H1 (cell line): ENCODE data around the gene DSCAM. TPM values are rescaled to one million over a fixed set of nuclear protein-coding genes. Genes with fewer than 3 reads are reported as not detected.

ENCODE experiments used
- CTCF ChIA-PET: fragments of 300-600 bp; sonication (Branson Sonifier 250); formaldehyde crosslinking; loops from one replicate; lab custom pipeline; 2021; ENCODE audit not compliant: partially characterized antibody; lab: Charles Lee
- POLR2A ChIA-PET: fragments of 300-600 bp; sonication (Branson Sonifier 250); formaldehyde crosslinking; loops from one replicate; lab custom pipeline; 2021; ENCODE audit warnings: inconsistent platforms; ENCODE audit not compliant: partially characterized antibody; lab: Charles Lee
- DNase-seq, 2 experiments: peaks; one replicate each; pipeline versions ENCODE4 v3.0.0 to v3.0.0-alpha.2; 2010 to 2022; ENCODE audit warnings: low spot score in 2 of 2, low read depth in 1 of 2, mixed read lengths in 1 of 2
- FAIRE-seq: peaks from 2 replicates; lab custom pipeline; 2011; peaks lifted over from hg19 to GRCh38; lab: Jason Lieb, UNC
- H2AFZ ChIP-seq: 2 replicates; pipeline ENCODE4 v1.8.1; 2012; ENCODE audit warnings: low read length, inconsistent platforms
- H2AK5ac ChIP-seq: 2 replicates; pipeline ENCODE4 v1.6.1; 2013; ENCODE audit warnings: low read depth, low read length
- H2BK120ac ChIP-seq: replicated peaks from 2 replicates; pipeline ENCODE3; 2013; ENCODE audit warnings: low read depth, low read length, inconsistent platforms
- H2BK12ac ChIP-seq: 2 replicates; pipeline ENCODE4 v1.6.1; 2013; ENCODE audit warnings: low read depth, low read length
- H2BK15ac ChIP-seq: 2 replicates; pipeline ENCODE4 v1.6.1; 2013; ENCODE audit warnings: low read length
- H2BK20ac ChIP-seq: 2 replicates; pipeline ENCODE4 v1.6.1; 2013; ENCODE audit warnings: low read length
- H2BK5ac ChIP-seq: 2 replicates; pipeline ENCODE4 v1.6.1; 2013; ENCODE audit warnings: low read depth, low read length
- H3K14ac ChIP-seq: 2 replicates; pipeline ENCODE4 v1.6.1; 2013; ENCODE audit warnings: inconsistent platforms; ENCODE audit not compliant: insufficient read length
- H3K18ac ChIP-seq: 2 replicates; pipeline ENCODE4 v1.6.1; 2013; ENCODE audit warnings: low read length; ENCODE audit errors: extremely low read depth
- H3K23ac ChIP-seq: 2 replicates; pipeline ENCODE4 v1.6.1; 2013; ENCODE audit warnings: inconsistent platforms; ENCODE audit not compliant: insufficient read length
- H3K23me2 ChIP-seq: 2 replicates; pipeline ENCODE4 v1.6.1; 2013; ENCODE audit warnings: low read depth, low read length
- H3K27ac ChIP-seq: 2 replicates; pipeline ENCODE4 v1.6.1; 2011; ENCODE audit warnings: low read depth, low read length, inconsistent platforms
- H3K27me3 ChIP-seq, 4 experiments: replicated peaks in 1 of 4; 1 replicate in 1 of 4; 2 replicates in 3 of 4; pipeline versions ENCODE4 v1.6.1 to v1.8.1; 2011 to 2013; ENCODE audit warnings: low read length in 3 of 4, mild to moderate bottlenecking in 3 of 4, inconsistent platforms in 2 of 4, mixed read lengths in 2 of 4, moderate library complexity in 1 of 4; ENCODE audit not compliant: control insufficient read depth in 3 of 4, insufficient read depth in 3 of 4; ENCODE audit errors: extremely low read depth in 1 of 4
- H3K36me3 ChIP-seq, 4 experiments: 2 replicates each; pipeline versions ENCODE4 v1.6.1 to v1.8.1; 2011 to 2013; ENCODE audit warnings: mild to moderate bottlenecking in 4 of 4, low read length in 3 of 4, moderate library complexity in 2 of 4, control low read depth in 1 of 4, inconsistent platforms in 1 of 4; ENCODE audit not compliant: insufficient read depth in 4 of 4, control insufficient read depth in 2 of 4
- H3K4ac ChIP-seq: replicated peaks from 2 replicates; pipeline ENCODE3; 2013; ENCODE audit warnings: low read length, low read depth, mixed read lengths, inconsistent platforms; ENCODE audit not compliant: insufficient read length
- H3K4me1 ChIP-seq, 4 experiments: replicated peaks in 1 of 4; 1 replicate in 1 of 4; 2 replicates in 3 of 4; pipeline versions ENCODE4 v1.6.1 to v1.8.1; 2011 to 2013; ENCODE audit warnings: low read length in 3 of 4, inconsistent platforms in 2 of 4, mixed read lengths in 1 of 4; ENCODE audit not compliant: insufficient read depth in 4 of 4, control insufficient read depth in 3 of 4
- H3K4me2 ChIP-seq, 2 experiments: 2 replicates each; pipeline versions ENCODE4 v1.6.1 to v1.8.1; 2011 to 2013; ENCODE audit warnings: low read depth in 2 of 2, low read length in 2 of 2, control low read depth in 1 of 2, inconsistent platforms in 1 of 2, mild to moderate bottlenecking in 1 of 2; ENCODE audit not compliant: insufficient read depth in 1 of 2
- H3K4me3 ChIP-seq, 4 experiments: fragments of 200-600, 300-600 bp in 1 of 4; sonication (generic), shearing (Covaris generic), sonication (Bioruptor Twin) in 1 of 4; 2 replicates each; pipeline versions ENCODE4 v1.5.1 to v1.8.1; 2011 to 2016; ENCODE audit warnings: low read length in 4 of 4, low read depth in 3 of 4, control low read depth in 2 of 4, inconsistent platforms in 2 of 4, mild to moderate bottlenecking in 2 of 4, mixed read lengths in 1 of 4, moderate library complexity in 1 of 4; ENCODE audit not compliant: insufficient read depth in 2 of 4; ENCODE audit errors: extremely low read depth in 1 of 4
- H3K56ac ChIP-seq: replicated peaks from 2 replicates; pipeline ENCODE3; 2013; ENCODE audit warnings: low read depth, mild to moderate bottlenecking, mixed read lengths, low read length, inconsistent platforms; ENCODE audit not compliant: insufficient read length
- H3K79me1 ChIP-seq: 2 replicates; pipeline ENCODE4 v1.6.1; 2013; ENCODE audit warnings: low read depth, low read length, control low read depth
- H3K79me2 ChIP-seq, 2 experiments: 2 replicates each; pipeline versions ENCODE4 v1.6.1 to v1.8.1; 2012 to 2013; ENCODE audit warnings: low read length in 2 of 2, mild to moderate bottlenecking in 2 of 2, inconsistent platforms in 1 of 2; ENCODE audit not compliant: insufficient read depth in 2 of 2, control insufficient read depth in 1 of 2
- H3K9ac ChIP-seq, 4 experiments: replicated peaks in 1 of 4; 1 replicate in 1 of 4; 2 replicates in 3 of 4; pipeline versions ENCODE4 v1.6.1 to v1.8.1; 2011 to 2013; ENCODE audit warnings: low read depth in 3 of 4, low read length in 3 of 4, control low read depth in 2 of 4, mild to moderate bottlenecking in 2 of 4, moderate library complexity in 2 of 4, inconsistent platforms in 1 of 4; ENCODE audit errors: extremely low read depth in 1 of 4
- H3K9me3 ChIP-seq, 2 experiments: 2 replicates each; pipeline versions ENCODE4 v1.6.1 to v1.8.1; 2012 to 2013; ENCODE audit warnings: mild to moderate bottlenecking in 2 of 2, moderate library complexity in 2 of 2, control low read depth in 1 of 2, inconsistent platforms in 1 of 2, low read depth in 1 of 2, low read length in 1 of 2, mixed read lengths in 1 of 2; ENCODE audit not compliant: insufficient read depth in 2 of 2
- H4K20me1 ChIP-seq, 2 experiments: replicated peaks in 1 of 2; 2 replicates each; pipeline versions ENCODE3 to v1.8.1; 2011 to 2013; ENCODE audit warnings: inconsistent platforms in 2 of 2, low read length in 2 of 2, mild to moderate bottlenecking in 1 of 2; ENCODE audit not compliant: insufficient read depth in 2 of 2, control insufficient read depth in 1 of 2
- H4K5ac ChIP-seq: 2 replicates; pipeline ENCODE4 v1.6.1; 2013; ENCODE audit warnings: low read length, low read depth, mixed read lengths, inconsistent platforms; ENCODE audit not compliant: insufficient read length
- H4K8ac ChIP-seq: 2 replicates; pipeline ENCODE4 v1.8.0; 2013; ENCODE audit warnings: mild to moderate bottlenecking, moderate library complexity, low read length, inconsistent platforms; ENCODE audit not compliant: insufficient read depth; ENCODE audit errors: extremely low read depth
- H4K91ac ChIP-seq: replicated peaks from 2 replicates; pipeline ENCODE3; 2013; ENCODE audit warnings: low read length, mixed read lengths, inconsistent platforms; ENCODE audit not compliant: insufficient read length
- MAFK ChIP-seq: IDR thresholded peaks from 2 replicates; pipeline ENCODE4 v1.6.1; 2012; ENCODE audit warnings: low read depth, mild to moderate bottlenecking, improper control_type of control experiment, low read length
- RAD21 ChIP-seq, 2 experiments: IDR thresholded peaks in 1 of 2; conservative IDR thresholded peaks in 1 of 2; 2 replicates each; pipeline ENCODE4 v1.6.1; 2011; ENCODE audit warnings: low read depth in 2 of 2, low read length in 2 of 2, improper control_type of control experiment in 1 of 2, inconsistent platforms in 1 of 2, mild to moderate bottlenecking in 1 of 2, moderate library complexity in 1 of 2
- SP2 ChIP-seq: IDR thresholded peaks from 2 replicates; pipeline ENCODE4 v1.6.1; 2012; ENCODE audit warnings: mild to moderate bottlenecking, low read length, inconsistent platforms
- WGBS, 2 experiments: shearing (Covaris generic) in 1 of 2; methylation state at CpG; one replicate each; pipeline versions ENCODE4 v1.1.6 to v1.1.7; 2013 to 2015; ENCODE audit warnings: low lambda C conversion rate in 2 of 2, mixed read lengths in 2 of 2, inconsistent platforms in 1 of 2, low coverage in 1 of 2, missing lambda C conversion rate in 1 of 2; ENCODE audit not compliant: insufficient replicate concordance in 2 of 2, insufficient coverage in 1 of 2, insufficient read length in 1 of 2; ENCODE audit errors: extremely low coverage in 1 of 2, missing lambda C conversion rate in 1 of 2; 5-methylcytosine and 5-hydroxymethylcytosine counted together
- polyA plus RNA-seq, 7 experiments: library from polyadenylated mRNA; depleted of rRNA in 3 of 7; stranded (reverse) in 5 of 7; unstranded in 2 of 7; fragments of >200 nt in 5 of 7; fragments of 200-250 nt in 2 of 7; gene quantifications; 1 replicate in 5 of 7; 2 replicates in 1 of 7; 4 replicates in 1 of 7; pipeline versions ENCODE4 v1.2.1 to v1.2.3, GENCODE V29; 2011 to 2013; ENCODE audit warnings: missing spikeins in 2 of 7, mixed read lengths in 2 of 7
- total RNA-seq: library from RNA; stranded (reverse); fragmentation: NEBNext Ultra II Directional; extraction: Animal tissue kit (Norgen Biotek cat#: 25700); gene quantifications from 2 replicates; pipeline ENCODE4 v1.2.1, GENCODE V29; 2021
- TF ChIP-seq, protein P1 (sequence below): IDR thresholded peaks from 2 replicates; pipeline ENCODE4 v1.6.1; 2012; ENCODE audit warnings: inconsistent platforms

The DSCAM gene
- total and polyA plus RNA-seq, 2 of the 8 experiments (the other 6 are each of a cell fraction or from before 2014, with no cell fraction given): 0.02 to 0.15 TPM

DNA sequence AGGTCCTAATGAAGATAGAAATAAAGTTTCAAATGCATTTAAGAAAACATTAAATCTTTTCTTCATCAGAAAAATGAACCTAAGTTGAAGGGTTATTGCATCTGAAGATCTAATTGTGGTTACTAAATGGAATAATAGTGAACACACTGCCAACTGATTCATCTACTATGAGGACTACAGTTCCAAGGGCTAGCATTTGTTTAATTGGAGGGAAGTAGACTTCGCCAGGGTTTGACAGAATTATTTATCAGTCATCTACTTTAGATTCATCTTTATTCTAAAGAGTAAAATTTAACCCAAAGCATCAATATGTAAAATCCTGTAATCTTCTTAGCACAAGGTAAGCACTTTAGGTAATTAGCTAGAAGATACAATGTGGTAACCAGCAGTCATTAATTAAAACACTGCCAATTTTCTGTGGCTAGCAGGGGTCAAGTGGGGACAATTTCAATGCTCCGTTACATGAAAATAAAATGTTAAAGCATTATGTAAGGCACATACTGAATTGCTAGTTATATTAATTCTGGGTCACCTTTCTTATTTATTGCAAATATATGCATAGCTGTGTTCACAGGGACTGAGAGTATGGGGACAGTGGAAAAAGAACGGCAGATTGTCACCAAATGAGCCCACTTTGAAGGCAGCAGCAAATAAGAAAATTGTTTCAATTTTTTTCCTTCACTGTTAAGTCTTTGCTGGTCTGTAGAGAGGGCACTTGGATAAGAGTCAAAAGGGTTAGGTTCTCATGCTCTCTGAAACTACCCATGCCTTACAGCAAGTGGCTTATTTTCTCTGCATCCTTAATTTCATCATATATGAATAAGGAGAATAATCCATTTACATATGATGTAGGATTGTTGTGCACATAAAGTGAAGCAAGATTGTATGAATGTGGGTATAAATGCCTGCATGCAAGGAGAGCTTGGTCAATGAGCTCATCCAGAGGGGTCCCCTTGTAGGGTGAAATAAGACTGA is 563.8 kb downstream of the DSCAM start:
- Histone ChIP-seq H3K18ac (no peak overlapping the region), H3K27ac (no peak overlapping the region), H3K4me1 (peaks cover 0 to 6% (median 0%) of the 10 kb centered on the region in 4 experiments; a peak in 1 of 7 replicates), H4K8ac (no peak overlapping the region), H4K5ac (no peak overlapping the region), H2BK12ac (no peak overlapping the region), H2BK15ac (no peak overlapping the region), H3K9ac (no peak overlapping the region), H3K79me2 (no peaks in the 10 kb centered on the region), H2AFZ (0 out of 2 replicates have a peak overlapping the region, but pooled peaks have one; percentile 22), H3K36me3 (no peaks in the 10 kb centered on the region), H2BK120ac (no peak overlapping the region), H3K9me3 (peaks cover 6 to 7% of the 10 kb centered on the region in 2 experiments; a peak in 2 of 4 replicates), H2BK5ac (no peak overlapping the region), H3K4me2 (no peak overlapping the region), H3K79me1 (no peaks in the 10 kb centered on the region), H3K23ac (no peak overlapping the region), H3K4me3 (no peak overlapping the region), H2AK5ac (no peak overlapping the region), H2BK20ac (no peak overlapping the region), H4K20me1 (no peaks in the 10 kb centered on the region), H3K14ac (no peak overlapping the region), H3K56ac (no peak overlapping the region), H3K23me2 (no peaks in the 10 kb centered on the region), H4K91ac (no peak overlapping the region), H3K27me3 (no peaks in the 10 kb centered on the region), H3K4ac (no peak overlapping the region)
- ChIA-PET CTCF (interaction anchor here (1.0 to 1.1 kb wide), 2 partner anchors 17 to 111 kb away, joined by 3 to 5 read pairs; no protein-coding TSS in a partner anchor), POLR2A (no interaction called here)
- FAIRE-seq (no peak), DNase-seq (no peak)
- 94% methylated on average over 3 of the region's 3 CpGs; no CpG with 5 or more reads in 1 of the 2 experiments for WGBS, 2 experiments
- TF ChIP-seq MAFK (no peak), RAD21 (IDR thresholded peaks at IDR 0.05 in 1 of 2, conservative IDR thresholded peaks at IDR 0.05 in 1 of 2; ENCODE audit: low read depth in 2 of 2, low read length in 2 of 2) (no peak), SP2 (no peak)
- TF ChIP-seq, protein P1, sequence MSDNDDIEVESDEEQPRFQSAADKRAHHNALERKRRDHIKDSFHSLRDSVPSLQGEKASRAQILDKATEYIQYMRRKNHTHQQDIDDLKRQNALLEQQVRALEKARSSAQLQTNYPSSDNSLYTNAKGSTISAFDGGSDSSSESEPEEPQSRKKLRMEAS: no peak
